Retinal pigment epithelial cell (primary cell): ENCODE data around the gene HPS1.

Source experiments
- DNase-seq: peaks from one replicate; pipeline ENCODE4 v3.0.0-alpha.2; 2010; ENCODE audit warnings: low read depth
- H3K4me3 ChIP-seq: 2 replicates; pipeline ENCODE4 v1.5.1; 2011; ENCODE audit warnings: mild to moderate bottlenecking, low read length, control low read depth, moderate library complexity
- TF ChIP-seq, protein P1 (sequence below): conservative IDR thresholded peaks from 2 replicates; pipeline ENCODE4 v1.5.1; 2011; ENCODE audit warnings: low read depth, low read length, control low read depth, inconsistent platforms

Gene HPS1

DNA sequence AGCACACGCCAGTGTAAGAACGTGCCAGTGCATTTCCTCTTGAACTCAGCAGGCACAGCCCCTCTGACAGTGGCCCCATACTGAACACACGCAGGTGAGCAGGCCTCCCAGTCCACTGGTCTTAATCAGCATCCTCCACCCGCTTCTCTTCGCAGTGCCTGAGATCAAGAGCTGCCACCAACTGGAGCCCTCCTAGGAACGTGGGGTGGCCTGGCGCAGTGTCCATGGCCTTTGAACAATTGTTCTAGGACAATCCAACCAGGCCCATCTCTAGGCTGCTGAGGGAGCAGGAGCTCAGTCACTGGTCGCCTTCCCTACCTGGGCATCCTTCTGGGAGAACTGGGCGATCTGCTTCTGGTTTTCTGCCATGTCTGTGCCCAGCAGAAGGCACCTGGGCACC, 47.0 kb downstream of the HPS1 start:
- H3K4me3 ChIP-seq: no peak overlapping the region
- TF ChIP-seq, protein P1, sequence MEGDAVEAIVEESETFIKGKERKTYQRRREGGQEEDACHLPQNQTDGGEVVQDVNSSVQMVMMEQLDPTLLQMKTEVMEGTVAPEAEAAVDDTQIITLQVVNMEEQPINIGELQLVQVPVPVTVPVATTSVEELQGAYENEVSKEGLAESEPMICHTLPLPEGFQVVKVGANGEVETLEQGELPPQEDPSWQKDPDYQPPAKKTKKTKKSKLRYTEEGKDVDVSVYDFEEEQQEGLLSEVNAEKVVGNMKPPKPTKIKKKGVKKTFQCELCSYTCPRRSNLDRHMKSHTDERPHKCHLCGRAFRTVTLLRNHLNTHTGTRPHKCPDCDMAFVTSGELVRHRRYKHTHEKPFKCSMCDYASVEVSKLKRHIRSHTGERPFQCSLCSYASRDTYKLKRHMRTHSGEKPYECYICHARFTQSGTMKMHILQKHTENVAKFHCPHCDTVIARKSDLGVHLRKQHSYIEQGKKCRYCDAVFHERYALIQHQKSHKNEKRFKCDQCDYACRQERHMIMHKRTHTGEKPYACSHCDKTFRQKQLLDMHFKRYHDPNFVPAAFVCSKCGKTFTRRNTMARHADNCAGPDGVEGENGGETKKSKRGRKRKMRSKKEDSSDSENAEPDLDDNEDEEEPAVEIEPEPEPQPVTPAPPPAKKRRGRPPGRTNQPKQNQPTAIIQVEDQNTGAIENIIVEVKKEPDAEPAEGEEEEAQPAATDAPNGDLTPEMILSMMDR: no peak
- DNase-seq: no peak

DNA sequence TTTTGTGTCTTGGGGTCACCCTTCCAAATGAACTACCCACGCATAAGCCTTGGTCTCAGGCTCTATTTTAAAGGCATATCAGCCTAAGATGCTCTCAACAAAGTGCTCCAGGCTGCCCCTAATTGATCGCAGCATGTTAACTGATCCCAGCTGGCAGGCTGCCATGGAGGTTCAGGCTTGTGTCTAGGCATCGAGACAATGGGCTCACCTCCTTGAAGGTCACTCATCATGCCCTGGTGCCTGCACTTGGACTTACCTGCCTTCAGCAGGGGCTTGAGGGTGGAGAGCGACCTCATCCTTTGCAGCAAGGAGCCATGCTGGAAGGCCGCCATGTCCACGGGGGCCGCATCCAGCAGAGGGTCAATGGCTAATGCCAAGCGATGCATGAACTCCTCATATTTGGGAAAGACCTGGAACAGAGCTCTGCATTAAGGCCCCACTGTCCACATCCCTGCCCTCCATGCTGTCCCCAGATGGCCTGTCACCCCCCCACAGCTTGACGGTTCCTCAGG, 49.6 kb downstream of the HPS1 start:
- DNase-seq: no peak
- no peak overlapping the region for H3K4me3 ChIP-seq
- TF ChIP-seq, protein P1: no peak

DNA sequence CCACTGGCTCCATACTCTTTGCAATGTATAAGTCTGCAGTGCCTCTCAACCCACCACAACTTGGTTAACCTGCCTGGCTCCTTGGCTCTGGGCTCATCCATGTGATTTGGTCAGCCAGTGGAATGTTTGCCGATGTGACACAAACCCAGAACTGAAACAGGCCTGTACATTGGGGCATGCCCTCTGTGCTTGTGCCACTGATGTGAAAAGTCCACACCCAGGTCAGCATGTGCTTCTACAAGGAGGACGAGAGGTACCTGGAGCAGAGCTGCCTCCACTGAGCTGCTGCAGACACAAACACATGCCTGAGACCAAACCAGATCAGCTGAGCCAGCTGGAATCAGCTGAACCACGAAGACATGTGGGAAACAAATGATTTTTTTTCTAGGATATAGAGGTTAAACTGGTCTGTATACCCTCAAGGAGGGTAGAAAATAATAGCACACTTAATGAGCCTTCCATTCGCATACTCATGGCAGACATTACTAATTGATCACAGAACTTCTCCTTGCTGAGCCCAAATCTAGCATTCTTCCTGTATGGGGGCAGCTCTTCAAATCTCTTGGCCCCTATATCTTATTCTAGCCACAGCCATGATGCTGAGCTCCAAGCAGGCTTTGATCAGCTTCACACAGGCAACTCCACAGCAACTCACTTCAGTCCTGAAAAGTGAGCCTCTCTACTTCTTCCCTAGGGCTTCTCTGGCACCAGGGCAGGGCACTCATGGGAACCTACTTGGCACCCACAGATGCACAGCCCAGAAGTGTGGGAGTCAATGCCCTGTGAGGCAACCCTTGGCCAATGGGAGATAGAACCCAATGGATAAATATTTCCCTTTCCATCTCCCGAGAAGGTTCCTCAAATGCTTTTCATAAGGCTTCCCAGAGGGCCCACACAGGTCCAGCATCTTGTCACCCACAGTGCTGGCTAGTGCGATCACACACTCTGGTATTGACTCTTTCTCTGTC, 50.4 kb downstream of the HPS1 start:
- DNase-seq: no peak
- H3K4me3 ChIP-seq: no peak overlapping the region
- TF ChIP-seq, protein P1: no peak

DNA sequence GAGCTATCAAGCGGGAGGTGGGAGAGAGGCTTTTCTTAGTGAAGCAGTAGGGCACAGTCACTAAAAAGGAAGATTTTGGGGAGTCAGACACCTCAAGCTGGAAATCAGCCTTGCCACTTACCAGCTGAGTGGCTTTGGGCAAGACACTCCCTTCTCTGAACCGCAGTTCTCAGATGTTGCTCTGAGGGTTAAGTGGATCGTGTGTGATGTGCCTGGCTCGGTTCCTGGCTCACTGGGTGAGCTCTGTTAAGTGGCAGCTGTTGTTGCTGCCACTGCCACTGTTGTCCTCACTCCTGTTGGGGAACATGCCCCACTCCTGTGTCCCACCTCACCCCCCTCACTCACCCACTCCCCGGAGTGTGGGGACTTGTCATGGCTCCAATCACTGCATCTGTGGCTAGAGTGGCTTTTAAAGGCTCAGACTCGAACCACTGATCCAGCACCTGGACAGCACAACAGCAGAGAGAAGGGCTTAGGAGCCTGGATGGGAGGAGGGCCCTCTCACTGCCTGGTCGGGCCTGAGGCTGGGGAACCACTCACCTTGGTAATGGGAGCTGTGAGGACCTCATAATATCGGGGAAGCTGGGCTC, 51.8 kb downstream of the HPS1 start:
- no peak for DNase-seq
- TF ChIP-seq, protein P1: no peak
- H3K4me3 ChIP-seq: no peak overlapping the region

DNA sequence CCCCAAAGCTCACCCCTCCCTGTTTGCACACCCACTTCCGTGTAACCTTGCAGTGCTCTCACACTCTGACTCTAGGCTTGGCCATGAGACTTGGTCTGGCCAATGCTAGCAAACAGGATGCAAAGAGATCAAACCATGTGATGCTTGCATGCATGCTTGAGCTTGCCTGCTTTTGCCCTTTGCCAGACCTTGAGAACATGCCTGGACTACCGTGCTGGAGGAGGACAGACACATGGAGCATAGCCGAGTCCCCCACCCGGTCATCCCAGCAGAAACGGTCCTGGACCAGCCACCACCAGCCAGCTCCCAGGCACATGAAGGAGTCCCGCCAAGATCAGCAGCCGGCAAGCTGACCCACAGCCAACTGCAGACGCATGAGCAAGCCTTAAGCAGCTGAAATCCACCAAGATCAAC, 55.1 kb downstream of the HPS1 start:
- no peak overlapping the region for H3K4me3 ChIP-seq
- no peak for DNase-seq
- TF ChIP-seq, protein P1: no peak

DNA sequence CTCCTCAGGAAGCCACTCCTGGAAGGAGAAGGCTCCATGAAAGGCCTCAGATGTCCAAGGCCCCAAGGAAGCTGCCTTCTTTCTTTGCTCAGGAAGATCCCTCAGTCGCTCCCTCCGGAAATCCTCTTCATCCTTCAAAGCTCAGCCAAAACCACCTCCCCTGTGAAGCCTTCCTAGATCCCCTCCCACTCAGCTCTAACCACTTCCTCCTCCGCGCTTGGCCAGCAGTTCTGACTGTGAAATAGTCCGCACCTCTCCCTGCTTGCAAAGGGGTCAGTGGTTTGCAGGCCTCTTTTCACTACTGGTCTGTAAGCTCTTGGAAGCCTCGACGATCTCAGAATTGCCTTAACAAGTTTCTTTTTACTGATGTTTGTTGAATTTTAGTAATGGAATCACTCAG, 55.7 kb downstream of the HPS1 start:
- no peak overlapping the region for H3K4me3 ChIP-seq
- no peak for DNase-seq
- TF ChIP-seq, protein P1: no peak
